Left lobe of liver (tissue), 2 donors: Measurements from ENCODE around the gene KIAA1755. TPM values are rescaled to one million over a fixed set of nuclear protein-coding genes. Genes with fewer than 3 reads are reported as not detected.

Experiments used
- ATAC-seq: fragments of 200-7000 bp; cut with Tn5 transposase; one replicate; pipeline ENCODE4 v1.9.1; 2020; ENCODE audit warnings: mild to moderate bottlenecking, moderate library complexity
- DNase-seq: peaks from one replicate; pipeline ENCODE4 v3.0.0-alpha.2; 2020; ENCODE audit warnings: low spot score
- total RNA-seq: library from RNA; stranded (reverse); gene quantifications from one replicate; pipeline ENCODE4 v1.2.1, GENCODE V29; 2021
- donor health status: DM: no; HTN: no; CAD: no; lungs with moderate emphysema.
- donor health status: DM: no; HTN: yes; CAD: no.

The KIAA1755 gene
- total RNA-seq, 1 donor from 2014 or later, result 2.7 TPM

DNA sequence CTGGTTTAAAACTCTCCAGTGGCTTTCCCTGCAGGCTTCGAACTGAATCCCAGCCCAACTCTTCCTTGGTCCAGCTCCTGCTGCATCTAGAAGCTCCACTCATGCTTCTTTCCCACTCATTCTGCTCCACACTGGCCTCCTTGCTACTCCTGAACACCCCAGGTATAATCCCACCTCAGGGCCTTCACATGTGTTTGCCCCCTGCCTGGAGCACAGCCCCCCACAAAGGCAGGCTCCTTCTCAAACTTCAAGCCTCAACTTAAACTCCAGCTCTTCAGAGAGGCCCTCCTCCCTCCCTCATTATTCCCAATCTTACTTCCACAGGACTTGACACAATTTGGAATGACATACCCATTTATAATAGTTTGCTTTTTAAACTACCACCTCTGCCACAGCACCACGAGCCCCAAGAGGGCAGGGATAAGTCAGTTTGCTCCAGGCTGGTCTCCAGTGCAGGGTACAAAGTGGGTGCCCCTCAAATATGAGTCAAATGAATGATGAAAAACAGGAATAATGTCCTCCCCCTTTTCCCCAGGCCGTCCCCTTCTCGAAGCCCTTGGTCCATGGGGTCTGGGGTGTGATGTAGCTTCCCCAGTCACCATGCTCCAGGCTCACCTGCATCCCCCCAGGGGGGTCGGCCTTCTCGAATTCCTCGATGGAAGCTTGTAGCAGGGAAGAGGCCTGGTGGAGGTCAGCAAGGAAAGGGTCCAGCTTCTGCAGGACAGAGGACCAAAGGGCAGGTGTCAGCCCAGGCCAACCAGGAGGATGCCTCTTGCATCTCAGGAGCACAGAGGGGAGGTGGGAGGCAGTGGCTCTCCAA, 37.4 kb downstream of the KIAA1755 start:
- no peak for DNase-seq
- no peak for ATAC-seq

DNA sequence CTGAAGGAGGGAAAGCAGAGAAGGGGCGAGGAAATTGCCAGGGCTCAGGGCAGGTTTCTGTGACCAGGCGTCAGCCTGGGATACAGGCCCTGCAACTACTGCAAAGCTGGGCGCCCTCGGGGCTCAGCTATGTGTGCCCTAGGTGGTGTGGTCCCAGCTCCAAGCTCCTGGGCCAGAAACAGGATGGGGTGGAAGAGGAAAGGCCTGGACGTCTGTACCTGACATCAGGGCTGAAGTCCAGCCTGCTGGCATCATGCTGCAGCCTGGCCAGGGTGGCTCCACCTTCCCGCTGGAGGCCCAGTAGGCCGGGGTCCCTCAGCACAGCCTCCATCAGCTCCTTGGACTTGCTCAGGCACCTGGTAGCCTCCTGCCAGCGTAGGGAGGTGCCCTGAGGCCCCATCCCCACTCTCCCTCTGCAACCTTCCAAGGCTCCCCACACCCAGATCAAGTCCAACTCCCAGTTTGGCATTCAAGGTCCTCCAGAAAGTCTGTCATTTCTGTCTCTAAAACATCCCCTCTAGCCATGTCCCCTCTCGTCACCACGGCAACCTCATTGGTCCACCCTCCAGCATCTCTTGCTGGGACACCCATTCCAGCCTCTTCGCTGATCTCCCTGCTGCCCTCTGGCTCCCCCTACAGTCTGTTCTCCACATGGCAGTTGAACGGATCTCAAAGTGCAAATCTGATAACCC, 38.2 kb downstream of the KIAA1755 start:
- DNase-seq (peak; percentile 76), ATAC-seq (peak; percentile 86)

DNA sequence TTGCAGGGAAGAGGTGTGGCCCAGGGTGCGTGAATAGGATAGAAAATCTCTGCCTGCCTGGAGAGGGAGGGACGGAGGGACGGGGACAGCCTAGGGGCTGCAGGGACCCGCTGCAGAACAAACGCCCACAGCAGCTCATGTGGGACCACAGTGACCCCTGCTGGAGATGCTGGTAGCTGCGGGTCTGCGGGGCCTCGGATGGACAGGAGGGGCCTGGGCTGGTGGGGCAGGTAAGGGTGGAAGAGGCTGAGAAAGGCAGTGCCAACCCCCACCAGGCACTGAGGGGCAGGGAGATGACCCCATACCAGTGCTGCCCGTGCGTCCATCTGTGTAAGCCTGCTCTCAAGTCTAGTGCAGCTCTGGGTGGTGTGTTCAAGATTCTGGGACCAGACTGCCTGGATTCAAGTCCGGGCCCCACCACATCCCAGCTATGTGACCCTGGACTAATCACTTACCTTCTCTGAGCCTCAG, 39.4 kb downstream of the KIAA1755 start:
- ATAC-seq, result peak; percentile 77
- peak; percentile 68 for DNase-seq

GRCh38 chr20:38220587-38221118, 39.9 kb downstream of the KIAA1755 start:
- no peak for ATAC-seq
- no peak for DNase-seq

- DNase-seq (no peak), ATAC-seq (no peak)
Observed at GRCh38 chr20:38219006-38219950, 41.3 kb downstream of the KIAA1755 start.

- no peak for ATAC-seq
- DNase-seq, result no peak
Observed at GRCh38 chr20:38218566-38218885, 42.0 kb downstream of the KIAA1755 start.

GRCh38 chr20:38217791-38218565, 42.6 kb downstream of the KIAA1755 start:
- DNase-seq (no peak), ATAC-seq (no peak)

- no peak for ATAC-seq
- no peak for DNase-seq
Observed at GRCh38 chr20:38216746-38217595, 43.6 kb downstream of the KIAA1755 start.

GRCh38 chr20:38216201-38216600, 44.3 kb downstream of the KIAA1755 start:
- ATAC-seq (no peak), DNase-seq (no peak)

- no peak for DNase-seq
- no peak for ATAC-seq
Observed at GRCh38 chr20:38215194-38216182, 45.0 kb downstream of the KIAA1755 start.

DNA sequence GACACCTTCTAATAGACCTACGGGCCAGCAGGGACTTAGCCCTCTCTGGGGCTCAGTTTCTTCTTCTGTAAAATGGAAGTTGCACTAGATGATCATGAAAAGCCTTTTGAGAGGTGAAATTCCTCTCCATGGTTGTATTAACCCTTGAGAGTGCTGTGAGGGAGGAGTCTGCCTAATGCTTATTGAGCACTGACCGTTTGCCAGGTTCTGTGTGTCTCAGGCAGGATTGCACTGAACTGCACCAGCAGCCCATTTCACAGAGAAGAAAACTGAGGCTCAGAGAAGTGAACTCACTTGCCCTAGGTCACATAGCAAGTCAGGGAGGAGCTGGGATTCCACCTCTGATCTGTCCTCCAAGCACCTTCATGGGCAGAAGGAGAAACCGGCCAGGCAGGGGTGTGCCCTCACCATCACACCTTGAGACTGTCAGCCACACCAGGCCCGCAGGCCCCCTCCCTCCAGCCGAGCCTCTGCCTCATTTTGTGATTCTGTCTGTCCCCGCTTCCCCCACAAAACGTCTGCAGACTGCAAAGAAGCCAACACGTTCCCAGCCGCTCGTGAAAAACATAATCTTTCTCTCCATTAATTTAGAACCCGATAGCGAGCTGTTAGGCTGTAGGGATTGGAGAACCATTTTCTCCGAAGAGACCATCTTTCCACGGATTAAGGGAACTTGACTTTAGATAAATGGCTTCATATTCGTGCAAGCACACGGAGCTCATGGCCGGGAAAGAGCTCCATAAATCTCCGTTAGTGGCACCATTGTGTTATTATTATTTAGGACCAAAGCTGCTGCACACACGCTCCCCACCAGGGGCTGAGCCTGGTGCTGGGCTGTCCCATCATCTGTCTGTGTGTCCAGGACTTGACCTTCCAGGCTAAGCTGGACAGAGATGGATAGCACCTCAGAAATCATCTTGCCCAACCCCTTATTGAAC, 46.0 kb downstream of the KIAA1755 start:
- ATAC-seq, result no peak
- no peak for DNase-seq

DNA sequence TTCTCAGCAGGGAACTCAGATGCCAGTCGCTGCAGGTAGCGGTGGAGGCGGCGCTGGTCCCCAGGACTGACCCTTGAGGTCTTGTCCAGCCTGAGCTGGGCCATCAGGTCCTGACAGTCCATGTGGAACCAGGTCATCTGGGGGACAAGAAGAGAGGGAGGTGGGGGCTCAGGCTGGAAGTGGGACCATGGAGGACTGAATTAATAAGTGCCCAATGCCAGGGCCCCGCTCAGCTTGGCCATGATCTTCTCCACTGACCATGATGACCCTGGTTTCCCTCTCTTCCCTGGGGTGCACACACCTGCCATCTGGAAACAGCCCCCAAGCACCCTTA, 47.0 kb downstream of the KIAA1755 start:
- DNase-seq (no peak), ATAC-seq (no peak)

DNA sequence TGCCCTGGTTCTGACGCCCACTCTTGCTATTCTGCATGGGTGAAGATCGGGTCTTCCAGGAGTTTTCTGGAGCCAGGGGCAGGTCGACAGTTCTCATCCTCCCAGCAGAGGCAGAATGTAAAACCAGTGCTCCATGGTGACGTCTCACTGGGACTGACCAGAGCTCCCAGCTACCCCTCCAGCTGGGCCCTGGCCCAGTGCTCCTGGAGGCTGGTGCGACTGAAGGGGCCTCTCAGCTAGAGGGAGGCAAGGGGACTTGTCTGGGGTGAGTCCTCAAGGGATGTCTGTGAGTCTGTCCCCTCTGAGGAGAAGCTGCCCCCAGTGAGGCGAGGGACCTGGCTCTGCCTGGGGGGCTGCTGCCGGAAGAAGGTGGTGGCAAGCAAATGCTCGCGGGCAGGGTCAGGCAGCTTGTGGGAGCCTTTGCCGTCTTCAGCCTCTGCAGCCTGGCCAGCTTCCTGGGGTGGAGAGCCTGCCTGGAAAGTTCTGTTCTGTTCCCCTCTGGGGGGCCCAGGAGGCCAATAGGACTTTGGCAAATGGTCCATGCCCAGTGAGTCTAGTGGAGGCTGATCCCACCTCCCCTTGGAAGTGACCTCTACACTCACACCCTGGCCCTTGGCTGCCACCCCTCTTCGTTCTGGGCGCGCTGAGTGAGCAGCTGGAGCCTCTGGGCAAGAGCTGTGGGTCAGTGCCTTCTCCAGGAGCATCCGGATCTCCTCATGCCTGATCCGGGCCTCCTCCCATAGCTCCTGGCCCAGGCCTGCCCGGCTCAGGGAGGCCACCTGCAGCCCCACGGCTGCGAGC, 47.5 kb downstream of the KIAA1755 start:
- ATAC-seq (no peak), DNase-seq (no peak)

DNA sequence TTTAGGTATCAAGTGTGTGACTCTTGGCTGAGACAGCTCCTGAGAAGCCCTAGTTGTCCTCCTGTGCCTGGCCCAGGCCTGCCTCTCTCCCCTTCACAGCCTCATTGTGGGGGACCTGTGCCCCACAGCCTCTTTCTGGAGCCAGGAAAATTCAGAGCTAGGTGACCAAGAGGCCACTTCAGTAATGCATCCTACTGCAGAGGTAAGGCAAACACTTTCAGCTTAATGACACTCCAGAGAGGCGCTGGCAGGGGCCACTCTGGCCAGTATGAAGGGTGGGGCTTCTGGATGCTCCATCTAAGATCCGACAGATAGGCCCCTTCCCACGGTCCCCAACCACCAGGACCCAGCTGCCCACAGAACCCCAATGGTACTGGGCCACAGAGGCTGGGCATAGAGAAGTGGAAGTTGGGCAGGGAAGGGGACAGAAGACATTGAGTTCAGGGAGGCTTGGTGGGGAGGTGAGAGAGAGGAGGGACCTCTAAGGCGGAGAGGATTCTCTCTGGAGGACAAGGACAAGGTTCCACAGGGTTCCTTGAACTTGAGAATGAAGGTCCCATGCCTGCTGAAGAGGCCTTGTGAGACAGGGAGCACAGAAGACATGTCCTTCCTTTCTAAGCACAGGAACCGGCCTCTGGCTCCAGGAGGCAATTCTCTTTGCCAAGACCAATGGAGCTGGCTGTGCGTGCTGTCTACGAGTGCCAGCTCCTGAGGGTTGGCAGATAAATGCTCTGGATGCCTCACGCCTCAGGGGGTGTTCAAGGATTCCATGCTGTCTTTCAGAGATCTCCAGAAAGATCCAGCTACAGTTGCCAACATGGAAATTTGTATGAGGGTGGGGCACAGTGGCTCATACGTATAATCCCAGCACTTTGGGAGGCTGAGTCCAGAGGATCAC, 49.1 kb downstream of the KIAA1755 start:
- ATAC-seq (peak; percentile 42), DNase-seq (no peak)

DNA sequence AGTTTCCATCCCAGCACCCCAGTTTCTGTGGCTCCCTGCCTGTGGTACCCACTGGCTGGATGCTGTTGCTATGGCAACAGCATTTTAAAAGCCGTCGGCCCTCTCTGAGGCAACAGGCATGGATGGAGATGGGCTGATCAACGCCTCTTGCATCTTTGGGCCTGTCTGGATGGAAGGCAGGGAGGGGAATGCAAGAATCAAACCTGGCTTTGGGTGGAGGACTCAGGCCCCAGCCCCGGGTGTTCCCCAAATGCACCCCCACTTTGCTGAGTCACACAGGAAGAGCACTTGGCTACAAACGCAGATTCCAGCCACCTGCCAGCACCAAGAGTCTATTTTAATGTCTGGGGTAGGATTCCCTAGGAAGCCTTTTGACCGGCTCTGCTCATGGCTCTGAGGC, 49.8 kb downstream of the KIAA1755 start:
- no peak for DNase-seq
- ATAC-seq, result no peak
